ENCODE measurements around the gene KRTAP6-1. TPM values are rescaled to one million over a fixed set of nuclear protein-coding genes. Genes with fewer than 3 reads are reported as not detected.

The KRTAP6-1 gene, protein sequence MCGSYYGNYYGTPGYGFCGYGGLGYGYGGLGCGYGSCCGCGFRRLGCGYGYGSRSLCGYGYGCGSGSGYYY
- not detected in 2 replicates for total RNA-seq

GRCh38 chr21:30613836-30614235, at the start of gene KRTAP6-1:
TSS of gene KRTAP6-1 (minus strand) at chr21:30613930. CDS start at chr21:30613904, 26 bp downstream.

GRCh38 chr21:30642564-30642963, 28.8 kb upstream of the KRTAP6-1 start, which contains the start of gene KRTAP20-3:
TSS of gene KRTAP20-3 (plus strand) at chr21:30642864.

GRCh38 chr21:30634906-30635305, 21.2 kb upstream of the KRTAP6-1 start, which contains the start of gene KRTAP20-2:
TSS of gene KRTAP20-2 (plus strand) at chr21:30635206. CDS start at chr21:30635264, 58 bp downstream.

GRCh38 chr21:30620522-30620921, 6.8 kb upstream of the KRTAP6-1 start, which contains the start of gene KRTAP20-4:
TSS of gene KRTAP20-4 (plus strand) at chr21:30620627.

GRCh38 chr21:30616125-30616524, 2.4 kb upstream of the KRTAP6-1 start, which contains the start of gene KRTAP20-1:
TSS of gene KRTAP20-1 (plus strand) at chr21:30616425. CDS start at chr21:30616455, 30 bp downstream.

DNA sequence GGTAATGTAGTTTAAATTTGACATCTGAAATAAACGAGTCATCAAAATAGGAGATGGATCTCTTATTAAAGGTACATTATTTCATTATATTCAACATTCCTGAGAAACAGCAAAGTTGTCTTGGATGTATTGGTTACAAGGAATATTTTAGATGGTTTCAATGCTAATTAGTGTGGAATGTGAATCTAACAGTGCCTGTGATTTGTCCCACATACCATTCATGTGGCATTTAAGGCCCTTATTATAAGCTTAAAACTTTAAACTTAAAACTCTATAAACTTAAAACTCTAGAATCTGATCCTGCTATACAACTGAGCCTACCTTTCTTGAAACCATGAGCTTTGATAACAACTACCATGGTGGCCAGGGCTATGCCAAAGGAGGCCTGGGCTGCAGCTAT, 12.9 kb downstream of the KRTAP6-1 start, which contains the start of gene KRTAP22-1:
TSS of gene KRTAP22-1 (plus strand) at position 301 of the 400 bp plus-strand sequence.

GRCh38 chr21:30598802-30599201, 14.9 kb downstream of the KRTAP6-1 start, which contains the start of gene KRTAP6-2:
TSS of gene KRTAP6-2 (minus strand) at chr21:30598902. CDS start at chr21:30598874, 28 bp downstream.

GRCh38 chr21:30592140-30592539, 21.6 kb downstream of the KRTAP6-1 start, which contains the start of gene KRTAP6-3:
TSS of gene KRTAP6-3 (plus strand) at chr21:30592440. CDS start at chr21:30592446, 6 bp downstream.

DNA sequence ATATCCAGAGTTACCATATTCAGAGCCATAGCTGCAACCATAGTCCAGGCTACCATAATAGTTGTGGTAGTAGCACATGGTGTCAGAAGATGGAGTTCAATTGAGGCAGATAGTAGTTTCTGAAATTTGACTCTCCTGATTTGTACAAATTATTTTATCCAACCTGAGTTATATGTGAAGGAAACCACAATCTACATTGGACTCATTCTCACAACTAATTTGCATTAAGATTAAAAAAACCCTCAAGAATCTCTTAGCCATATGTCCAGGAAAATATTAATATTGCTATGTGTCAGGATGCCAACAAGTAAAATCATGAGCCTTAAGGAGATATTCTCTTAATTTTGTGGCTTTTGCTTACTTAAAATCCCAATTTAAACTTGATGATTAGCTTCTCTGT, 23.4 kb downstream of the KRTAP6-1 start, which contains the start of gene KRTAP22-2:
TSS of gene KRTAP22-2 (minus strand) at position 101 of the 400 bp plus-strand sequence.

Small RNA genes lying within 50 kb of the gene (small RNA-seq; reads per million reads assigned to genes)
- gene KRTAP20-1 (not detected), gene KRTAP20-3 (not detected), gene KRTAP20-4 (not detected), gene KRTAP22-1 (not detected), gene KRTAP22-2 (not detected)

Other genes with a start within 250 kb of the KRTAP6-1 start
- gene KRTAP13-2, start 241.7 kb downstream of the KRTAP6-1 start, total RNA-seq: not detected in 2 replicates
- gene KRTAP13-1, start 217.9 kb downstream of the KRTAP6-1 start, total RNA-seq: not detected in 2 replicates
- gene KRTAP13-3, start 188.0 kb downstream of the KRTAP6-1 start, total RNA-seq: not detected in 2 replicates
- gene KRTAP13-4, start 183.7 kb downstream of the KRTAP6-1 start, total RNA-seq: not detected in 2 replicates
- gene KRTAP15-1, start 173.7 kb downstream of the KRTAP6-1 start, total RNA-seq: not detected in 2 replicates
- gene KRTAP19-1, start 133.6 kb downstream of the KRTAP6-1 start, total RNA-seq: not detected in 2 replicates
- gene KRTAP19-2, start 126.5 kb downstream of the KRTAP6-1 start, total RNA-seq: not detected in 2 replicates
- not detected in 2 replicates for gene KRTAP19-3, start 121.9 kb downstream of the KRTAP6-1 start, total RNA-seq
- gene KRTAP19-4, start 116.8 kb downstream of the KRTAP6-1 start, total RNA-seq: not detected in 2 replicates
- not detected in 2 replicates for gene KRTAP19-5, start 111.8 kb downstream of the KRTAP6-1 start, total RNA-seq
- gene KRTAP19-6, start 72.1 kb downstream of the KRTAP6-1 start, total RNA-seq: not detected in 2 replicates
- not detected in 2 replicates for gene KRTAP19-7, start 52.6 kb downstream of the KRTAP6-1 start, total RNA-seq
- gene KRTAP22-2, start 23.5 kb downstream of the KRTAP6-1 start, total RNA-seq: not detected in 2 replicates
- gene KRTAP6-3, start 21.5 kb downstream of the KRTAP6-1 start, total RNA-seq: not detected in 2 replicates
- not detected in 2 replicates for gene KRTAP6-2, start 15.0 kb downstream of the KRTAP6-1 start, total RNA-seq
- gene KRTAP22-1, start 12.8 kb downstream of the KRTAP6-1 start, total RNA-seq: not detected in 2 replicates
- gene KRTAP20-1, start 2.5 kb upstream of the KRTAP6-1 start, total RNA-seq: not detected in 2 replicates
- gene KRTAP20-4, start 6.7 kb upstream of the KRTAP6-1 start, total RNA-seq: not detected in 2 replicates
- not detected in 2 replicates for gene KRTAP20-2, start 21.3 kb upstream of the KRTAP6-1 start, total RNA-seq
- gene KRTAP20-3, start 28.9 kb upstream of the KRTAP6-1 start, total RNA-seq: not detected in 2 replicates
- not detected in 2 replicates for gene KRTAP21-3, start 104.8 kb upstream of the KRTAP6-1 start, total RNA-seq
- gene KRTAP21-2, start 133.3 kb upstream of the KRTAP6-1 start, total RNA-seq: not detected in 2 replicates
- gene KRTAP21-1, start 141.5 kb upstream of the KRTAP6-1 start, total RNA-seq: not detected in 2 replicates
- gene KRTAP8-1, start 199.3 kb upstream of the KRTAP6-1 start, total RNA-seq: not detected in 2 replicates
- not detected in 2 replicates for gene KRTAP7-1, start 215.8 kb upstream of the KRTAP6-1 start, total RNA-seq